ENCODE measurements around the gene RAB3IL1. TPM values are rescaled to one million over a fixed set of nuclear protein-coding genes. Genes with fewer than 3 reads are reported as not detected.

RAB3IL1 gene
- total RNA-seq, 6 donors from 2014 or later: 4.4 to 20.7 (median 10.0) TPM

DNA sequence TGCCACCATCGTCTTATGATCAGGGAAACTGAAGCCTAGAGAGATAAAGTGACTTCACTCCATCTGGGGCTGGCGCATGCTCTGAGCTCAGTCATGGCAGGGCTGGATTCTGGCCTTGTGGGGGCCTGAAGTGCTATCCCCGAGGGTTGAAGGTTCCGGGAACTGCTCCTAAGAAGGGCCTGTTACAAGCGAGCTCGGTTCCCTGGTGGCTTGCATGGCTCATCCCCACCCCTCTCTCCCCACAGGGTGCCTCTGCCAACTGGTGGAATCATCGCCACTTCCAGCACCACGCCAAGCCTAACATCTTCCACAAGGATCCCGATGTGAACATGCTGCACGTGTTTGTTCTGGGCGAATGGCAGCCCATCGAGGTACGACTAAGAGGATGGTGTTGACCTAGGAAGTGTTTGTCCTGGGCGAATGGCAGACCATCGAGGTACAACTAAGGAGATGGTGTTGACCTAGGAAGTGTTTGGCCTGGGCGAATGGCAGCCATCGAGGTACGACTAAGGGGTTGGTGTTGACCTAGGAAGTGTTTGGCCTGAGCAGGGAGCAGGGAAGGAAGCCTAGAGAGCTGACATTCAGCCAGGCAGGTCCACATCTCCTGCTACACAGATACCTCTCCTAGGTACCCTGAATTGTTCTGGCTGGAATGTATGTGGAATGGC, 69.3 kb downstream of the RAB3IL1 start:
- ATAC-seq (ENCODE audit: low FRiP score in 2 of 2) (no peak), DNase-seq (no peak)
- Histone ChIP-seq H3K27me3 (no peaks in the 10 kb centered on the region), H3K4me1 (no peaks in the 10 kb centered on the region), H3K4me3 (no peak overlapping the region), H3K27ac (no peak overlapping the region), H3K36me3 (peaks cover 7 to 49% (median 29%) of the 10 kb centered on the region in 4 donors), H3K9me3 (no peaks in the 10 kb centered on the region)
- TF ChIP-seq POLR2A (IDR thresholded peaks at IDR 0.05) (no peak), EP300 (IDR thresholded peaks at IDR 0.05) (no peak), POLR2AphosphoS5 (IDR thresholded peaks at IDR 0.05) (no peak)
- TF ChIP-seq, protein P1, sequence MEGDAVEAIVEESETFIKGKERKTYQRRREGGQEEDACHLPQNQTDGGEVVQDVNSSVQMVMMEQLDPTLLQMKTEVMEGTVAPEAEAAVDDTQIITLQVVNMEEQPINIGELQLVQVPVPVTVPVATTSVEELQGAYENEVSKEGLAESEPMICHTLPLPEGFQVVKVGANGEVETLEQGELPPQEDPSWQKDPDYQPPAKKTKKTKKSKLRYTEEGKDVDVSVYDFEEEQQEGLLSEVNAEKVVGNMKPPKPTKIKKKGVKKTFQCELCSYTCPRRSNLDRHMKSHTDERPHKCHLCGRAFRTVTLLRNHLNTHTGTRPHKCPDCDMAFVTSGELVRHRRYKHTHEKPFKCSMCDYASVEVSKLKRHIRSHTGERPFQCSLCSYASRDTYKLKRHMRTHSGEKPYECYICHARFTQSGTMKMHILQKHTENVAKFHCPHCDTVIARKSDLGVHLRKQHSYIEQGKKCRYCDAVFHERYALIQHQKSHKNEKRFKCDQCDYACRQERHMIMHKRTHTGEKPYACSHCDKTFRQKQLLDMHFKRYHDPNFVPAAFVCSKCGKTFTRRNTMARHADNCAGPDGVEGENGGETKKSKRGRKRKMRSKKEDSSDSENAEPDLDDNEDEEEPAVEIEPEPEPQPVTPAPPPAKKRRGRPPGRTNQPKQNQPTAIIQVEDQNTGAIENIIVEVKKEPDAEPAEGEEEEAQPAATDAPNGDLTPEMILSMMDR (IDR thresholded peaks at IDR 0.05): no peak
- 92% methylated on average over 18 of the region's 18 CpGs for WGBS, 2 donors

Small RNA genes lying within 50 kb of the gene (small RNA-seq; reads per million reads assigned to genes)
- gene MIR6746 (0 to 0.13 (median 0) reads per million in 4 donors), gene RNU6-1243P (0 reads per million in 4 donors)

Other genes with a start within 250 kb of the RAB3IL1 start
- gene DAGLA, start 237.2 kb downstream of the RAB3IL1 start, total RNA-seq: 10 to 100 TPM in 1 of 6 donors, 1 to 10 TPM in 5; 3.0 to 11.0 (median 8.0) TPM
- gene MYRF, start 164.9 kb downstream of the RAB3IL1 start, total RNA-seq: 100 to 1,000 TPM in 1 of 6 donors, 10 to 100 TPM in 5; 32.5 to 147 (median 50.7) TPM
- gene TMEM258, start 125.0 kb downstream of the RAB3IL1 start, total RNA-seq: 100 to 1,000 TPM in 1 of 6 donors, 10 to 100 TPM in 4, 1 to 10 TPM in 1; 8.4 to 106 (median 34.9) TPM
- 1 to 10 TPM; 6.0 to 9.1 (median 7.0) TPM for gene FEN1, start 124.7 kb downstream of the RAB3IL1 start, total RNA-seq
- gene FADS1, start 100.6 kb downstream of the RAB3IL1 start, total RNA-seq: 10 to 100 TPM; 38.8 to 63.7 (median 53.2) TPM
- gene FADS2, start 89.3 kb downstream of the RAB3IL1 start, total RNA-seq: 10 to 100 TPM; 13.5 to 92.5 (median 50.7) TPM
- gene FADS3, start 26.0 kb downstream of the RAB3IL1 start, total RNA-seq: 100 to 1,000 TPM in 3 of 6 donors, 10 to 100 TPM in 3; 34.4 to 138 (median 106) TPM
- gene BEST1, start 32.8 kb upstream of the RAB3IL1 start, total RNA-seq: 10 to 100 TPM in 3 of 6 donors, 1 to 10 TPM in 3; 6.5 to 18.9 (median 10.4) TPM
- 1,000 to 10,000 TPM; 2,996 to 4,693 (median 4,496) TPM for gene FTH1, start 50.1 kb upstream of the RAB3IL1 start, total RNA-seq
- 10 to 100 TPM; 11.9 to 44.0 (median 19.7) TPM for gene INCENP, start 206.4 kb upstream of the RAB3IL1 start, total RNA-seq